K562 (cell line): ENCODE measurements around the gene DSG2. TPM values are rescaled to one million over a fixed set of nuclear protein-coding genes. Genes with fewer than 3 reads are reported as not detected.

ENCODE experiments used
- BRF1 ChIP-seq: IDR thresholded peaks from 3 replicates; pipeline ENCODE4 v1.6.1; 2011; ENCODE audit warnings: borderline replicate concordance, mild to moderate bottlenecking; ENCODE audit not compliant: insufficient read length; ENCODE audit errors: extremely low read depth
- GTF3C2 ChIP-seq: IDR thresholded peaks from 3 replicates; pipeline ENCODE4 v1.6.1; 2011; ENCODE audit warnings: borderline replicate concordance, mild to moderate bottlenecking, moderate library complexity; ENCODE audit not compliant: insufficient read length; ENCODE audit errors: extremely low read depth
- NR1H2 ChIP-seq: sonication (generic); formaldehyde crosslinking; IDR thresholded peaks from 2 replicates; pipeline ENCODE4 v1.4.0; 2020; ENCODE audit warnings: mild to moderate bottlenecking, missing genetic modification reagents
- NR4A1 ChIP-seq, 2 experiments: fragments of 250-450 bp in 1 of 2; fragments of 450-650 bp in 1 of 2; sonication (Bioruptor Pico) in 1 of 2; IDR thresholded peaks; 2 replicates each; pipeline versions ENCODE4 v1.4.0 to v1.6.1; 2016 to 2020; ENCODE audit warnings: mild to moderate bottlenecking in 2 of 2, missing compliant biosample characterization in 1 of 2, missing genetic modification characterization in 1 of 2, moderate library complexity in 1 of 2
- PTRF ChIP-seq: fragments of 450-650 bp; IDR thresholded peaks from 2 replicates; pipeline ENCODE4 v1.6.1; 2016; ENCODE audit warnings: mild to moderate bottlenecking, missing genetic modification characterization, missing compliant biosample characterization
- TAF1 ChIP-seq: IDR thresholded peaks from 2 replicates; pipeline ENCODE4 v1.6.1; 2011; ENCODE audit warnings: mild to moderate bottlenecking, low read length, moderate library complexity; ENCODE audit not compliant: insufficient read depth, control insufficient read depth, severe bottlenecking; ENCODE audit errors: extremely low read depth
- TCF7L2 ChIP-seq: fragments of 150-350 bp; IDR thresholded peaks from 2 replicates; pipeline ENCODE4 v1.6.1; 2016; ENCODE audit warnings: low read depth, mild to moderate bottlenecking, low read length, moderate library complexity
- ZBTB8A ChIP-seq: fragments of 450-650 bp; IDR thresholded peaks from 2 replicates; pipeline ENCODE4 v1.6.1; 2018; ENCODE audit warnings: mild to moderate bottlenecking, moderate library complexity; ENCODE audit not compliant: partially characterized antibody
- ZC3H11A ChIP-seq: IDR thresholded peaks from 2 replicates; pipeline ENCODE4 v1.6.1; 2012; ENCODE audit warnings: low read depth, low read length, improper control_type of control experiment
- ZFP30 ChIP-seq: fragments of 250-450 bp; sonication (Bioruptor Pico); IDR thresholded peaks from 2 replicates; pipeline ENCODE4 v1.8.0; 2022; ENCODE audit warnings: moderate library complexity, mild to moderate bottlenecking, inconsistent platforms, borderline replicate concordance
- ZMIZ1 ChIP-seq, 2 experiments: fragments of 150-350 bp in 1 of 2; IDR thresholded peaks; 2 replicates each; pipeline ENCODE4 v1.6.1; 2012 to 2016; ENCODE audit warnings: low read depth in 2 of 2, low read length in 2 of 2, mild to moderate bottlenecking in 1 of 2, moderate library complexity in 1 of 2
- polyA plus RNA-seq, 8 experiments: library from polyadenylated mRNA; depleted of rRNA in 4 of 8; stranded (reverse) in 5 of 8; unstranded in 3 of 8; fragments of >200 nt; fragmentation: Nextera tagmentation in 2 of 8; fragmentation: Illumina TruSeq in 1 of 8; extraction: Ambion mirVana in 2 of 8; extraction: Trizol in 1 of 8; gene quantifications; 2 replicates each; pipeline versions ENCODE4 v1.2.1 to v1.2.3, GENCODE V29; 2011 to 2014; ENCODE audit warnings: inconsistent platforms in 1 of 8, missing spikeins in 1 of 8
- total RNA-seq, 7 experiments: library from RNA; depleted of rRNA in 6 of 7; stranded (reverse); fragments of >200 nt in 6 of 7; fragmentation: Illumina TruSeq in 2 of 7; extraction: Trizol in 2 of 7; gene quantifications; 2 replicates each; pipeline versions ENCODE4 v1.2.1 to v1.2.3, GENCODE V29; 2011 to 2021; ENCODE audit warnings: low replicate concordance in 1 of 7
- TF ChIP-seq, protein P1 (sequence below): fragments of 250-450 bp; sonication (Bioruptor Pico); IDR thresholded peaks from 2 replicates; pipeline ENCODE4 v1.5.0; 2021
- TF ChIP-seq, protein P2 (sequence below): fragments of 250-450 bp; sonication (Bioruptor Pico); IDR thresholded peaks from 2 replicates; pipeline ENCODE4 v1.4.0; 2020; ENCODE audit warnings: mild to moderate bottlenecking, moderate library complexity
- TF ChIP-seq, protein P3 (sequence below): fragments of 250-450 bp; sonication (Bioruptor Pico); IDR thresholded peaks from 2 replicates; pipeline ENCODE4 v1.8.0; 2021; ENCODE audit warnings: borderline replicate concordance, mild to moderate bottlenecking, moderate library complexity; ENCODE audit not compliant: poor library complexity, severe bottlenecking

The DSG2 gene
- total and polyA plus RNA-seq, 9 of the 15 experiments (the other 6 are each of a cell fraction or from before 2014, with no cell fraction given), result 16.9 to 68.6 (median 41.3) TPM

- TF ChIP-seq, protein P1, sequence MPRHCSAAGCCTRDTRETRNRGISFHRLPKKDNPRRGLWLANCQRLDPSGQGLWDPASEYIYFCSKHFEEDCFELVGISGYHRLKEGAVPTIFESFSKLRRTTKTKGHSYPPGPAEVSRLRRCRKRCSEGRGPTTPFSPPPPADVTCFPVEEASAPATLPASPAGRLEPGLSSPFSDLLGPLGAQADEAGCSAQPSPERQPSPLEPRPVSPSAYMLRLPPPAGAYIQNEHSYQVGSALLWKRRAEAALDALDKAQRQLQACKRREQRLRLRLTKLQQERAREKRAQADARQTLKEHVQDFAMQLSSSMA, result no peak
- no peak for TF ChIP-seq NR1H2
- TF ChIP-seq, protein P2, sequence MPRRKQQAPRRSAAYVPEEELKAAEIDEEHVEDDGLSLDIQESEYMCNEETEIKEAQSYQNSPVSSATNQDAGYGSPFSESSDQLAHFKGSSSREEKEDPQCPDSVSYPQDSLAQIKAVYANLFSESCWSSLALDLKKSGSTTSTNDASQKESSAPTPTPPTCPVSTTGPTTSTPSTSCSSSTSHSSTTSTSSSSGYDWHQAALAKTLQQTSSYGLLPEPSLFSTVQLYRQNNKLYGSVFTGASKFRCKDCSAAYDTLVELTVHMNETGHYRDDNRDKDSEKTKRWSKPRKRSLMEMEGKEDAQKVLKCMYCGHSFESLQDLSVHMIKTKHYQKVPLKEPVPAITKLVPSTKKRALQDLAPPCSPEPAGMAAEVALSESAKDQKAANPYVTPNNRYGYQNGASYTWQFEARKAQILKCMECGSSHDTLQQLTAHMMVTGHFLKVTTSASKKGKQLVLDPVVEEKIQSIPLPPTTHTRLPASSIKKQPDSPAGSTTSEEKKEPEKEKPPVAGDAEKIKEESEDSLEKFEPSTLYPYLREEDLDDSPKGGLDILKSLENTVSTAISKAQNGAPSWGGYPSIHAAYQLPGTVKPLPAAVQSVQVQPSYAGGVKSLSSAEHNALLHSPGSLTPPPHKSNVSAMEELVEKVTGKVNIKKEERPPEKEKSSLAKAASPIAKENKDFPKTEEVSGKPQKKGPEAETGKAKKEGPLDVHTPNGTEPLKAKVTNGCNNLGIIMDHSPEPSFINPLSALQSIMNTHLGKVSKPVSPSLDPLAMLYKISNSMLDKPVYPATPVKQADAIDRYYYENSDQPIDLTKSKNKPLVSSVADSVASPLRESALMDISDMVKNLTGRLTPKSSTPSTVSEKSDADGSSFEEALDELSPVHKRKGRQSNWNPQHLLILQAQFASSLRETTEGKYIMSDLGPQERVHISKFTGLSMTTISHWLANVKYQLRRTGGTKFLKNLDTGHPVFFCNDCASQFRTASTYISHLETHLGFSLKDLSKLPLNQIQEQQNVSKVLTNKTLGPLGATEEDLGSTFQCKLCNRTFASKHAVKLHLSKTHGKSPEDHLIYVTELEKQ, result no peak
- no peak for TF ChIP-seq PTRF
- no peak for TF ChIP-seq TCF7L2
- no peak for TF ChIP-seq ZFP30 (CRISPR knock-in tag)
- TF ChIP-seq GTF3C2, result no peak
- no peak for TF ChIP-seq NR4A1 (CRISPR knock-in tag; IDR thresholded peaks at IDR 0.05)
- TF ChIP-seq NR4A1 (tag; IDR thresholded peaks at IDR 0.05), result no peak
- no peak for TF ChIP-seq ZMIZ1 (IDR thresholded peaks at IDR 0.05; ENCODE audit: low read depth in 2 of 2, low read length in 2 of 2)
- peak; percentile 63 for TF ChIP-seq TAF1
- no peak for TF ChIP-seq ZC3H11A
- no peak for TF ChIP-seq BRF1
- TF ChIP-seq, protein P3, sequence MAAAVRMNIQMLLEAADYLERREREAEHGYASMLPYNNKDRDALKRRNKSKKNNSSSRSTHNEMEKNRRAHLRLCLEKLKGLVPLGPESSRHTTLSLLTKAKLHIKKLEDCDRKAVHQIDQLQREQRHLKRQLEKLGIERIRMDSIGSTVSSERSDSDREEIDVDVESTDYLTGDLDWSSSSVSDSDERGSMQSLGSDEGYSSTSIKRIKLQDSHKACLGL, result no peak
- TF ChIP-seq ZBTB8A, result no peak
Measured at GRCh38 chr18:31497836-31498573, at the start of gene DSG2 (continued).
